ENCODE data around the gene EVX2.

DNA sequence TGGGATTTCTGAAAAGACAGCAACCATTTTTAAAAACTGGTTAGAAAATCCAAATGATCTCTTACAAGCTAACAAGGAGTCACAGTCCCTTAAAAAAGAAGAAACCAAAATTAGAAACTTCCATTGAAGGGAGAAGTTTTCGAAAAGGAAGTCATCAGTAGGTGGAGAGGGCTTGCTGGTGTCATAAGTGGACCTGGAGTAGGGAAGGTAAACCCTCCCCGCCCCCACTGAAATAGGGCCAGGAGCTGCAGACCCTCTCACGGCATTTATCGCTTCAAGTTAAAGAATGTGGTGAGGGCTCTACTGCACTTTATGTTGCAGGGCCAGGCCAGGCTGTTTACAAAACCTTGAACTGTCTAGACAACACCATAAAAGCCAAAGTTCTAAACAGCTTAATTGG lies 26.2 kb upstream of the EVX2 start:
- TF ChIP-seq POLR2AphosphoS5 (IDR thresholded peaks at IDR 0.05): no peak
- TF ChIP-seq POLR2A (IDR thresholded peaks at IDR 0.05): no peak
- no peak for TF ChIP-seq CTCF (IDR thresholded peaks at IDR 0.05)

All from breast epithelium (tissue), 3 donors.